Stimulated activated naive B cell treated with anti-CD40 and anti-IgM and Interleukin-4, amounts not matched to agents 10 μg/mL and 1 μg/mL and 100 μg/mL, for 72 hours (primary cell): ENCODE results near the gene AGAP1.

Source experiments
- ATAC-seq, 2 donors: fragments of 150-1000 bp; cut with Tn5 transposase; replicated peaks; 2 replicates each; pipeline ENCODE4 v1.10.0; 2021; ENCODE audit warnings: moderate library complexity in 1 of 2
- DNase-seq: peaks from one replicate; pipeline ENCODE4 v3.0.0; 2021
- H3K27ac Mint-ChIP-seq: one replicate; pipeline ENCODE4 v1.8.0; 2022; ENCODE audit warnings: mild to moderate bottlenecking, mixed read lengths
- H3K27me3 Mint-ChIP-seq, 2 donors: one replicate each; pipeline ENCODE4 v1.8.0; 2022; ENCODE audit warnings: mixed read lengths in 2 of 2
- H3K36me3 Mint-ChIP-seq, 2 donors: one replicate each; pipeline ENCODE4 v1.8.0; 2022; ENCODE audit warnings: mixed read lengths in 2 of 2, mild to moderate bottlenecking in 1 of 2
- H3K4me1 Mint-ChIP-seq, 2 donors: one replicate each; pipeline ENCODE4 v1.8.0; 2022; ENCODE audit warnings: mixed read lengths in 2 of 2, mild to moderate bottlenecking in 1 of 2
- H3K4me3 Mint-ChIP-seq, 2 donors: one replicate each; pipeline ENCODE4 v1.8.0; 2022; ENCODE audit warnings: mild to moderate bottlenecking in 2 of 2, mixed read lengths in 2 of 2, moderate library complexity in 1 of 2
- H3K9me3 Mint-ChIP-seq, 2 donors: one replicate each; pipeline ENCODE4 v1.8.0; 2022; ENCODE audit warnings: mixed read lengths in 2 of 2, mild to moderate bottlenecking in 1 of 2

AGAP1 gene

DNA sequence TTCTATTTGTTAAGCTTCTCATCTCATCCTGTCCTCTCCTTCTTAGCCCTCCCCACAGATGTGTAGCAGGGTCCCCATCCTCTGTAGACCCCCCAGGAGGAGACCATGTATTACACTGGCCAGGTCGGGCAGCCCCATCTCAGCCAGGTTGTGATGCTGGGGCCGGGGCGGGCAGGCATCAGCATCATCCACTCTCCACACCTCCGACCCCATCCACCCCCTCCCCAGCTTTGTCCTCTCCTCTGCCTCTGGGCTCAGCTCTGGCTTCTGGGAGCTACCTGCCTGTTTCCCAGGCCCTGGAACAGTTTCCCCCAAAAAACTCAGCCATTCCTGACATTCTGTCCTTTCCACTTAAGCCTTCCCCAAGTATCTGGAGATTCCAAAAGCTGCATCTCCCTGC, 625.2 kb downstream of the AGAP1 start:
- peaks cover 20 to 29% of the 10 kb centered on the region in 2 donors for H3K27me3 Mint-ChIP-seq
- no peaks in the 10 kb centered on the region for H3K9me3 Mint-ChIP-seq
- H3K4me1 Mint-ChIP-seq, result no peaks in the 10 kb centered on the region
- H3K27ac Mint-ChIP-seq, result no peak overlapping the region
- no peak for ATAC-seq
- H3K4me3 Mint-ChIP-seq, result no peak overlapping the region
- DNase-seq, result no peak
- no peaks in the 10 kb centered on the region for H3K36me3 Mint-ChIP-seq

DNA sequence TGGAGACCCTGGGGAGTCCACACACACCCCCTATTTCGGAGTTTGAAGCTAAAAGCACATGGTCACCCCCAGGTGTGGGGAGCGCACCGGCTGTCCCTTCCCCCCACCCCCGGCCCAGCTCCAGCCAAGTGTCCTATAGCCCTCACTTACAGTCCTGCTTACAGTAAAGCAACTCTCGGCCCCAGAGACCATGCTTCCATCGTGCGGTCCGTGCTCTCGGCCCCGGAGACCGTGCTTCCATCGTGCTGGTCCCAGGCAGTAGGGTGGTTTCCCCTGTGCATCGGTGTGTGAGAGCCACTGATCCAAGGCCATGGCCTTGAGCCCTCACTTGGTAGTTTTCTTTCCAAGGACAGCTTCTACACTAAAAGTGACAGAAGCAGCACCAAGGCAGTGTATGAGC, 625.6 kb downstream of the AGAP1 start:
- Mint-ChIP-seq H3K4me3 (no peak overlapping the region), H3K36me3 (no peaks in the 10 kb centered on the region), H3K4me1 (no peaks in the 10 kb centered on the region), H3K9me3 (no peaks in the 10 kb centered on the region), H3K27me3 (peaks cover 20 to 29% of the 10 kb centered on the region in 2 donors), H3K27ac (no peak overlapping the region)
- DNase-seq (no peak), ATAC-seq (no peak)

DNA sequence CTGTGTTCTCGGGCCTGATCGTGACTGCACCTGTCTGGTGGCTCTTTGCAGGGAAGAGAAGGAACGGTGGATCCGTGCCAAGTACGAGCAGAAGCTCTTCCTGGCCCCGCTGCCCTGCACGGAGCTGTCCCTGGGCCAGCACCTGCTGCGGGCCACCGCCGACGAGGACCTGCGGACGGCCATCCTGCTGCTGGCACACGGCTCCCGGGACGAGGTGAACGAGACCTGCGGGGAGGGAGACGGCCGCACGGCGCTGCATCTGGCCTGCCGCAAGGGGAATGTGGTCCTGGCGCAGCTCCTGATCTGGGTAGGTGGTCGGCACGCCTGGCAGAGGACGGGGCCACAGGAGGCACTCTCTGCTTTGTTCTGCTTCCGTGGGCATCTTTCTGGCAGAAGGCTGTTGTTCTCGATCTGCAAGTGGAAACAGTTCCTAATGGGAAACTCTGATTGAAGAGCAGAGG, 626.3 kb downstream of the AGAP1 start:
- Mint-ChIP-seq H3K9me3 (no peaks in the 10 kb centered on the region), H3K36me3 (no peaks in the 10 kb centered on the region), H3K4me3 (no peak overlapping the region), H3K27me3 (peaks cover 20 to 29% of the 10 kb centered on the region in 2 donors), H3K27ac (no peak overlapping the region), H3K4me1 (no peaks in the 10 kb centered on the region)
- no peak for DNase-seq
- ATAC-seq, result no peak

DNA sequence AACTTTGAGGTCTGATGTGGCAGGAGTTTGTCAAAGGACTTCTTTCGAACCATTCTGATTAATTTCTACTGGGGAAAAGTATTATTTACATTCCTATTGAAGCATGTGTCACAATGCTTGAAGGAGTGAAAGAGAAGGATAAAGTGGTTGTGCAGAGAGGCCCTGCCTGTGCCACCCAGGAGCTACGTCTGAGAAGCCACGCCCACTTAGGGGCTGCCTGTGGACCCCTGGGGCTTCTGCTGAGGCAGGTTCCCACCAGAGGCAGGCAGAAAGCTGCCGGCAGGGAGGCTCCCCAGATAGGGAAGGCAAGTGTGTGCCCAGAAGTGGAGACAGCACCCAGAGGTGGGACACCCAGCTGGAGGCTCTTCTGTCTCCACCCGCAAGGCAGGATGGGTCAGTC, 627.0 kb downstream of the AGAP1 start:
- ATAC-seq (no peak), DNase-seq (no peak)
- Mint-ChIP-seq H3K27ac (no peak overlapping the region), H3K36me3 (no peaks in the 10 kb centered on the region), H3K9me3 (no peaks in the 10 kb centered on the region), H3K4me3 (no peak overlapping the region), H3K27me3 (peaks cover 20 to 29% of the 10 kb centered on the region in 2 donors), H3K4me1 (no peaks in the 10 kb centered on the region)

DNA sequence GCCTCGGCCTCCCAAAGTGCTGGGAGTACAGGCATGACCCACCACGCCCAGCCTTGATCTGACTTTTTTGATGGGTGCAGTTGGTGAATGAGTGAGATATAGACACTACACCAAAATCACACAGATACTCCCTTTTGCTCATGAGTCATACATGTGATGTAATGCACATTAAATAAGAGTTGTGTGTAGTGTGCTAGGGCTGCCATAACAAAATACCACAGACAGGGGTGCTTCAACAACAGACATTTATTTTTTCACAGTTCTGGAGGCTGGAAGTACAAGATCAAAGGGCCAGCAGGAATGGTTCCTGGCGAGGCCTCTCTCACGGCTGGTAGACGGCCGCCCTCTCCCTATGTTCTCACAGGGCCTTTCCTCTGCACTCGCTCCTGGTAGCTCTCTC, 627.7 kb downstream of the AGAP1 start:
- Mint-ChIP-seq H3K4me3 (no peak overlapping the region), H3K9me3 (no peaks in the 10 kb centered on the region), H3K27ac (peak overlapping the region; percentile 2), H3K4me1 (no peaks in the 10 kb centered on the region), H3K27me3 (peaks cover 20 to 29% of the 10 kb centered on the region in 2 donors), H3K36me3 (no peaks in the 10 kb centered on the region)
- no peak for ATAC-seq
- no peak for DNase-seq

DNA sequence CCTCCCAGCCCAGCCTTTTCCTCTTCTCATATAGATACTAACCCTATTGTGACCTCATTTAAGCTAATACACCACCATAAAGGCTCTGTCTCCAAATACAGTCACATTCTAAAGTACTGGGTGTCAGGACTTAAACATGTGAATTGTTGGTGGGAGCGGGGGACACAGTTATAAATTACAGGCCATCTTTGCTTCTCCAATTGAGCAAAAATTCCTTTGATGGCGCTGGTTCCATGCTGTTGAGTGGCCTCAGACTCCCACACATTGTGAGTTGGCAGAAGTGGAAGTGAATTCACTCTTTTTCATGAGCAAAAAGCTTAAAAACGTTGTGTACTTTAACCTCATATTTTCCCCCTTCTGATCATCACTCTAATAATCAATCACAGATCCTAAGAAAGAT, 628.4 kb downstream of the AGAP1 start:
- no peak for ATAC-seq
- Mint-ChIP-seq H3K4me3 (no peak overlapping the region), H3K9me3 (no peaks in the 10 kb centered on the region), H3K4me1 (no peaks in the 10 kb centered on the region), H3K36me3 (no peaks in the 10 kb centered on the region), H3K27me3 (peaks cover 20 to 24% of the 10 kb centered on the region in 2 donors), H3K27ac (no peak overlapping the region)
- DNase-seq, result no peak

DNA sequence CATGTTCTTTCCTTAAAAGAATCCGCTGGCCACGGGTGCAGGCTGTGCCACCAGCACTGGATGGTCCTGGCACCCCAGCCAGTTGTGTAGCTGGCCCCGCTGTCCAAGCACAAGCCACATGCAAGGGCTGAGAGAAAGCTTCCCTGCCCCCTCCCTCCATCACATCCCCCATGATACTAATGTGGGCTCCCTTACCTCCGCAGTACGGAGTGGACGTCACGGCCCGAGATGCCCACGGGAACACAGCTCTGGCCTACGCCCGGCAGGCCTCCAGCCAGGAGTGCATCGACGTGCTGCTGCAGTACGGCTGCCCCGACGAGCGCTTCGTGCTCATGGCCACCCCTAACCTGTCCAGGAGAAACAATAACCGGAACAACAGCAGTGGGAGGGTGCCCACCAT, 629.9 kb downstream of the AGAP1 start:
- no peaks in the 10 kb centered on the region for H3K9me3 Mint-ChIP-seq
- no peaks in the 10 kb centered on the region for H3K4me1 Mint-ChIP-seq
- H3K36me3 Mint-ChIP-seq, result no peaks in the 10 kb centered on the region
- DNase-seq (no peak), ATAC-seq (no peak)
- H3K27me3 Mint-ChIP-seq, result peaks cover 17 to 19% of the 10 kb centered on the region in 2 donors
- H3K4me3 Mint-ChIP-seq, result no peak overlapping the region
- no peak overlapping the region for H3K27ac Mint-ChIP-seq

DNA sequence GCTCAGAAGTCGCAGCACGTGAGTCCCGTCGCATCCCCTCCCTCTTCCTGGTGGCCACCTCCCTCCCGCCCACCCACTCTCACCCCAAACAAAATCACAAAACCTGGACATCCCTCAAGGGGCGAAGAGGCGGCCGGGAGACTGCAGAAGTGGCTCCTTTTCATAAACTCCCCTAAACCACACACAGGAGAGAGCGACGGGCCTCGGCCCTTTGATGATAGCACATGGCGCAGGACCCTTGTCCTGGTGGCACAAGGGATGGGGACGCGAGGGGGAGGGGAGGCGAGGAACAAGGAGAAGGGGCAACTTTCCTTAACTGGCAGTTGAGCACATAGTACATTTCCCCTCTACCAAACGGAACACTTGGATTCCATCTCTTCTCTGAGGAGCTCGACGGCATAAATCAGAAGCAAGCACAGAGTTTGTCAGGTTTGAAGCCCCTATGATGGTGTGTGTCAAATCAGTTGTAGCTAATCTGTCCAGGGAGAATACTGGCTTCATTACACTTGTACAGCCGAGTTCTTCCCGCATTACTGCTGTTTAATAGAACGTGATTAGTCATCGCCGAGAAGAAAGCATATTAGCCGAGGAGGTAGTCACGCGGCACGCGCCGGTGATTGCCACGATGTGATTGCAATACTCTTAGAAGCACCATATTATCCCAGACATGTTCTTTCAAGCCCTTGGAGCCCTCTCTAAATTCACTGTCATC, 630.5 kb downstream of the AGAP1 start:
- no peaks in the 10 kb centered on the region for H3K36me3 Mint-ChIP-seq
- H3K9me3 Mint-ChIP-seq, result no peaks in the 10 kb centered on the region
- no peak for ATAC-seq
- H3K4me3 Mint-ChIP-seq, result no peak overlapping the region
- no peak for DNase-seq
- H3K4me1 Mint-ChIP-seq, result no peaks in the 10 kb centered on the region
- peaks cover 11 to 13% of the 10 kb centered on the region in 2 donors for H3K27me3 Mint-ChIP-seq
- no peak overlapping the region for H3K27ac Mint-ChIP-seq

DNA sequence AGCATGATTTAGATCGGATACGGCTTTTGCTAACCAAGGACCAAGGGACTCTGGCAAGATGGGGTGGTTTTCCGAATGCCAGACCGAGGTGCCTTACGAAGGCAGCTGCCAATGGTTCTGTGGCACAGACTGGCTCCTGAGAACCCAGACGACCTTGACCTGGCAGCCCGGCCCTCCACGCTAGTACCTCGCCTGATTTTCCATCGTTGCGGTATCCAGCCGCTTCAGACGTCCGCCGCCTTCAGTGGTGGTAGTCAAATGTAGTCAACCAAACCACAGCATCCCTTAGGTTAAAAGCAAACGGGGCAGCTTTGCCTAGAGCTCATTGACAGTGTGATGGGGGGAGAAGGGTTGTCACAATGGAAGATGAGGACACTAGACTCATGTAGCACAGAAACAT, 631.7 kb downstream of the AGAP1 start:
- Mint-ChIP-seq H3K27me3 (peaks cover 0 to 3% of the 10 kb centered on the region in 2 donors), H3K4me1 (no peaks in the 10 kb centered on the region), H3K36me3 (no peaks in the 10 kb centered on the region), H3K27ac (no peak overlapping the region), H3K9me3 (no peaks in the 10 kb centered on the region), H3K4me3 (no peak overlapping the region)
- ATAC-seq (no peak), DNase-seq (no peak)

DNA sequence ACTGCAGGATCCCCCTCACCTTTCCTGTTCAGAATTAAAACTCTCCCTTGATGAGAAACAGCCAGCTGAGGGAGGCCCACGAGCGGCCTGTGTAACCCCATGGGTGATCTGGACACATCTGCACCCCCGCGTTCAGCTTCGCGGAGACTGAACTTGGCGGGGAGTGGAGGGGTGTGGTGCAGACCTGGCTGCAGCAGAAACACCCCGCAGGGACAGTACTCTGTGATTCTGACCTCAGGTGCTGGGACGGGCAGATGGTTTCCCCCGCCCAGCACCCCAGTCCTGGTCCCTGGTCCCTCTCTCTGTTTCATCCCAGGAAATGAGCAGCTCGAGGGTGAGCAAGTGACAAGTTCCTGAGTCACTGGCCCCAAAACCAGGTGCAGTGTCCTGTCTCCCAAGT, 633.2 kb downstream of the AGAP1 start:
- H3K9me3 Mint-ChIP-seq, result no peaks in the 10 kb centered on the region

DNA sequence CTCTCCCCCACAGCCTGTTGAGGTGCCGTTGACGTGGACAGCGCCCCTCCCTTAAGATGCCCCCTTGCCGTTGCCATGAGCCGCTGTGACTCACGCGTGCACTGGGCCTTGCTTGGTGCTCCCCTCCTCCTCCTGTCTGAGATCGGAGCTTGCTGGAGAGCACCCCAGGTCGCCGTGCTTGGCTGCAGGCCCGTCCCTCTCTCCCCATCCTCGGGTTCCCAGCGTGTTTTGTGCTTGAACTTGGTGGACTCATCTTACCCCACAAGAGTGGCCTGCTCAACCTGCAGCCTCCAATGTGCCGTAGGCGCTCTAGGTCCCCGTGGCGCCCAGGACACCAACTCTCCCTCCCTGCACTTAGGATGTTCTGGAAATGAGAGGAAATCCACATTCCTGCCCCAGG, 634.5 kb downstream of the AGAP1 start:
- Mint-ChIP-seq H3K36me3 (no peaks in the 10 kb centered on the region), H3K27me3 (no peaks in the 10 kb centered on the region), H3K4me3 (no peak overlapping the region), H3K4me1 (no peaks in the 10 kb centered on the region), H3K9me3 (peaks cover 0 to 2% of the 10 kb centered on the region in 2 donors), H3K27ac (no peak overlapping the region)
- ATAC-seq (no peak), DNase-seq (no peak)

More for the DNA sequence above, 633.2 kb downstream of the AGAP1 start:
- no peak overlapping the region for H3K4me3 Mint-ChIP-seq
- no peaks in the 10 kb centered on the region for H3K27me3 Mint-ChIP-seq
- DNase-seq, result no peak
- H3K36me3 Mint-ChIP-seq, result no peaks in the 10 kb centered on the region
- H3K27ac Mint-ChIP-seq, result no peak overlapping the region
- no peaks in the 10 kb centered on the region for H3K4me1 Mint-ChIP-seq
- ATAC-seq, result no peak

DNA sequence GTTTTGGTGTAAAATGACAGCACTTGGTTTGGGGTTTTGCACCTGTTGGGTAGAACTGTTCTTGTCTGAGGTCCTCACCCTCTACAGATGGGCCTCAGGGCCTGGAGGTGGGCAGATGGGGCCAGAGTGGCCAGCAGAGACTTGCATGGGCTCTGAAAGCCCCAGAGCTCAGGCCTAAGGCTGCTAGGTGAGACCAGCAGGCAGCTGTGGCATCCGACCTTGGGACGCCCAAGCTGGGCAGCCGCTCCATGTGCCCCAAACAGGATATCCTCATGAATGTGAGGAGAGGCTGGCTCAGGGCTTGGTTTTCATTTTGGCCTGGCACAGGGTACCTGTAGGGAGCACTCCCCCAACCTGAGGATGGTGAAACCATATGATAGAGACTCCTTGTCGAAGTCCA, 636.1 kb downstream of the AGAP1 start:
- Mint-ChIP-seq H3K27me3 (no peaks in the 10 kb centered on the region), H3K4me3 (no peak overlapping the region), H3K27ac (no peak overlapping the region), H3K9me3 (peaks cover 0 to 2% of the 10 kb centered on the region in 2 donors), H3K36me3 (no peaks in the 10 kb centered on the region), H3K4me1 (no peaks in the 10 kb centered on the region)
- ATAC-seq (no peak), DNase-seq (no peak)

DNA sequence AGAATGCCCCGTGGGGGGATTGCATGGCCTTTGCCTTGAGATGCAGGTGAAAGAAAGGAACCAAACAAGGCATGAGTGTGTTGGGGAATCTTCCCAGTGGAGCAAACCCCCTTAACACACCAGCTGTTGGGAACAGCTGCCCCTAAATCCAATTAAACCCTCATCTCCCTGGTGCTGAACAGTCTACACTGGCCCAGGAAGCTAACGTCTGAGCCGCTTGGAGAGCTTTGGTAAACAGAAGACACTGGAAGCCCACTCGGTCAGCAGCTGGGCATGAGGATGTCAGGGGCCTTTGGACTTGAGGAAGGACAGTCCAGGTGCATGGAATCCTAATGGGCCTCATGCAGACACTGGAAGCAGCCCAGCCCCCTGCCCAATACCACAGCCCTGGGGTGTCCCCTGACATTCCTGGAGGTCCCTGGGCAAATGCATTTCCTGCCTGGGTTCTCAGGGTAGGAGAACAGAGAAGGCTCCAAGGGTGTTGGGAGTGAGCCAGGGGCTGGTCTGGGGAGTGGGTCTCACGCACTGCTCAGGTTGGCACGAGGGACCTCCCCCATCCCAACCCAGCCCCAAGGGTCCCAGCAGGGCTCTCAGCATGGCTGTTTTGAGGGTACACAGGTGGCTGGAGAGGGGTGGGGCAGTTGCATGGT, 636.6 kb downstream of the AGAP1 start:
- Mint-ChIP-seq H3K4me3 (no peak overlapping the region), H3K4me1 (no peaks in the 10 kb centered on the region), H3K36me3 (no peaks in the 10 kb centered on the region), H3K27ac (no peak overlapping the region), H3K9me3 (peaks cover 0 to 2% of the 10 kb centered on the region in 2 donors), H3K27me3 (no peaks in the 10 kb centered on the region)
- ATAC-seq (no peak), DNase-seq (no peak)

DNA sequence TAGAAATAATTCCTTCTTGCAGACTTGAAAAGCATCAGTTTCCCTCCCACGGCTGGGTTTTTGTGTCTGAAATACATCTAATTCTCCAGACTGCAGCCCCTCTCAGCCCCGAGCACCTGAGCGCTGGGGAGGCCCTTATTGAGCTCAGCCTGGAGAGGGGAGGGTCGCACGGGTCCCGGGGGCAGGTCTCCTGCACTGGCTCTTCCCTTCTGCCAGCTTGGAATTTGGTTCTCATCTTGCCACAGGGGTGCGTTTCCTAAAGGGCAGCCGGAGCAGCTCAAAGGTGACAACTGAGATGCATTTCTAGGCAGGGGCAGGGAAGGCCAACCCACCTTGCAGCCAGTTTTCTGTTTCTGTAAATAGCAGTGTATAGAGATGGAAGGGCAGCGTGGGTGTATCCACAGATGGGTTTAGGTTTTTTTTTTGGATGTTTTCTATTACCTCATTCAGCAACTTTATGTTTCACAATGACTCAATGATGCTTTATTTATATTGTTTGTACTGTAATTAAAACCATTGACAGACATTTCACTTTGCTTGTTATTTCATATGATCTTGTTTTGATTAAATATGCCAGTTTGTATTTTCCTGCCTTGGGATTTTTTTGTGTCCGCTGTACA, 637.3 kb downstream of the AGAP1 start:
- no peaks in the 10 kb centered on the region for H3K4me1 Mint-ChIP-seq
- peaks cover 0 to 2% of the 10 kb centered on the region in 2 donors for H3K9me3 Mint-ChIP-seq
- no peaks in the 10 kb centered on the region for H3K36me3 Mint-ChIP-seq
- DNase-seq (no peak), ATAC-seq (no peak)
- H3K4me3 Mint-ChIP-seq, result no peak overlapping the region
- H3K27me3 Mint-ChIP-seq, result peaks cover 0 to 4% of the 10 kb centered on the region in 2 donors
- no peak overlapping the region for H3K27ac Mint-ChIP-seq
